Heart right ventricle (tissue), 16 donors: ENCODE results near the gene IL9. TPM values are rescaled to one million over a fixed set of nuclear protein-coding genes. Genes with fewer than 3 reads are reported as not detected.

ENCODE experiments used
- ATAC-seq, 8 donors: fragments of 200-7000 bp; cut with Tn5 transposase; one replicate each; pipeline ENCODE4 v1.9.1; 2020; ENCODE audit warnings: mild to moderate bottlenecking in 8 of 8, moderate library complexity in 8 of 8, moderate number of reproducible peaks in 1 of 8
- DNase-seq, 2 donors: peaks; one replicate each; pipeline ENCODE4 v3.0.0-alpha.2; 2020
- H3K27ac ChIP-seq, 10 donors: fragments of 200-600 bp; sonication (generic) in 2 of 10; one replicate each; pipeline versions ENCODE4 v1.5.0 to v1.8.0; 2020 to 2022; ENCODE audit warnings: mild to moderate bottlenecking in 3 of 10
- H3K27me3 ChIP-seq, 7 donors: fragments of 200-600 bp; one replicate each; pipeline ENCODE4 v1.8.0; 2021 to 2022; ENCODE audit warnings: mild to moderate bottlenecking in 2 of 7
- H3K36me3 ChIP-seq, 9 donors: fragments of 200-600 bp; sonication (generic) in 1 of 9; one replicate each; pipeline versions ENCODE4 v1.5.0 to v1.8.0; 2020 to 2022; ENCODE audit warnings: mild to moderate bottlenecking in 2 of 9
- H3K4me1 ChIP-seq, 9 donors: fragments of 200-600 bp; sonication (generic) in 1 of 9; one replicate each; pipeline versions ENCODE4 v1.5.0 to v1.8.0; 2020 to 2022; ENCODE audit warnings: mild to moderate bottlenecking in 4 of 9
- H3K4me3 ChIP-seq, 10 donors: fragments of 200-600 bp; sonication (generic) in 2 of 10; one replicate each; pipeline versions ENCODE4 v1.5.0 to v1.8.0; 2020 to 2022; ENCODE audit warnings: mild to moderate bottlenecking in 7 of 10, moderate library complexity in 2 of 10
- H3K9me3 ChIP-seq, 11 donors: fragments of 200-600 bp in 10 of 11; sonication (generic) in 2 of 11; one replicate each; pipeline versions ENCODE4 v1.5.0 to v1.8.0; 2013 to 2022; ENCODE audit warnings: mild to moderate bottlenecking in 2 of 11, control low read depth in 1 of 11, moderate library complexity in 1 of 11
- whole genome bisulfite sequencing, 2 donors: extraction: QIAGEN DNeasy Blood & Tissue Kit; methylation state at CpG; one replicate each; pipeline ENCODE4 v1.1.7; 2013; ENCODE audit warnings: inconsistent platforms in 1 of 2; 5-methylcytosine and 5-hydroxymethylcytosine counted together
- intact Hi-C, 10 donors: fragments of 100-400 bp; cut with DNase I; formaldehyde crosslinking; loops; one replicate each; pipeline versions ENCODE4 v1.11.1 to v1.14.2; 2022
- polyA plus RNA-seq, 2 donors: library from polyadenylated mRNA; stranded (reverse); fragments of 200-250 nt; gene quantifications; one replicate each; pipeline ENCODE4 v1.2.3, GENCODE V29; 2013
- total RNA-seq, 10 donors: library from RNA; stranded (reverse); fragmentation: NEBNext Ultra II Directional in 3 of 10; extraction: Animal tissue kit (Norgen Biotek cat#: 25700) in 3 of 10; gene quantifications; one replicate each; pipeline versions ENCODE4 v1.2.1 to v1.2.4, GENCODE V29; 2021 to 2023
- TF ChIP-seq, protein P1 (sequence below), 9 donors: fragments of 200-600 bp; sonication (generic) in 2 of 9; IDR thresholded peaks; one replicate each; pipeline versions ENCODE4 v1.5.0 to v1.8.0; 2021 to 2022; ENCODE audit warnings: antibody characterized with exemption in 9 of 9, mild to moderate bottlenecking in 5 of 9, moderate library complexity in 1 of 9
- donor health status: Arrhythmogenic right ventricular cardiomyopathy.
- donor health status: ischemic (EF 13 %, LVEDD 7.1; RV severe dilation, severe dysfunction).
- donor health status: healthy with polysubstance abuse.
- donor health status: DM: no; HTN: yes; CAD: no.
- donor health status: DM: no; HTN: no; CAD: no.
- donor health status: ischemic (EF 25% LVEDD 6.9; RV normal size, moderate dysfunction).
- donor health status: ischemic (EF 25% LVEDD 5.7; RV mildly dilated, moderate dysfunction).
- donor health status: healthy.
- donor health status: DM: yes; HTN: yes; CAD: no.
- donor health status: Ischemic cardiomyopathy.
- donor health status: ischemic (EF 35%, LVEDD 5.7; RV mildly dilated, moderate dysfunction).
- donor health status: nonischemic (EF 11% LVEDD 7.7; RV severe dilation, severe dysfunction).
- donor health status: DM: yes; HTN: yes; CAD: no.
- donor health status: PGD.
- donor health status: ischemic (EF 29% LVEDD 5.4; RV normal size, mild dysfunction).
- donor health status: nonischemic (EF 23%, LVEDD 6.1; RV moderate dilation, normal function).

IL9 gene
- total and polyA plus RNA-seq, 12 donors, result not detected

DNA sequence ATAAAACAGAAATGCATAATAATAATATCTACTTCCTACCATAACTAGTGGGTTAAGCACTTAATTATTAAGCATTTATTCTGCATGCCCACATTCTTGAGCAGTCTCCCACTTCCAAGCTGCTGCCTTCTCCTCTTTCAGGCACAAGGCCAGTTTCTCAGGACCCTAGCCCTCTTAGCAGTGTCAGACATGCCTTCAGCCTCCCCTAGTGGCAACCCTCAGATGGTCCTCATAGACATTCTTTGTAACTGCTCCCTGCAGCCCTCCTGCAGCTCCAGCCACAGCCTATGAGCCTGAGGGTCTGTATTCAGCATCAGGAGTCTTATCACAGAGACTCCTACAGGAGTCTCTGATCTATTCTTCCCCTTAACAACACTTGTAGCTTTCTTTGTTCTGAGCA, 3.9 kb downstream of the IL9 start:
- H3K9me3 ChIP-seq, result no peaks in the 10 kb centered on the region
- H3K4me1 ChIP-seq, result peaks cover 0 to 19% (median 4%) of the 10 kb centered on the region in 9 donors
- H3K27ac ChIP-seq, result no peak overlapping the region
- H3K27me3 ChIP-seq, result peaks cover 0 to 36% (median 10%) of the 10 kb centered on the region in 7 donors
- no peak for ATAC-seq
- intact Hi-C loops, result loop anchor here in 1 of 10 donors (2.0 kb wide), 1 partner anchor 319 kb away; no protein-coding TSS in a partner anchor
- DNase-seq, result no peak
- TF ChIP-seq, protein P1, sequence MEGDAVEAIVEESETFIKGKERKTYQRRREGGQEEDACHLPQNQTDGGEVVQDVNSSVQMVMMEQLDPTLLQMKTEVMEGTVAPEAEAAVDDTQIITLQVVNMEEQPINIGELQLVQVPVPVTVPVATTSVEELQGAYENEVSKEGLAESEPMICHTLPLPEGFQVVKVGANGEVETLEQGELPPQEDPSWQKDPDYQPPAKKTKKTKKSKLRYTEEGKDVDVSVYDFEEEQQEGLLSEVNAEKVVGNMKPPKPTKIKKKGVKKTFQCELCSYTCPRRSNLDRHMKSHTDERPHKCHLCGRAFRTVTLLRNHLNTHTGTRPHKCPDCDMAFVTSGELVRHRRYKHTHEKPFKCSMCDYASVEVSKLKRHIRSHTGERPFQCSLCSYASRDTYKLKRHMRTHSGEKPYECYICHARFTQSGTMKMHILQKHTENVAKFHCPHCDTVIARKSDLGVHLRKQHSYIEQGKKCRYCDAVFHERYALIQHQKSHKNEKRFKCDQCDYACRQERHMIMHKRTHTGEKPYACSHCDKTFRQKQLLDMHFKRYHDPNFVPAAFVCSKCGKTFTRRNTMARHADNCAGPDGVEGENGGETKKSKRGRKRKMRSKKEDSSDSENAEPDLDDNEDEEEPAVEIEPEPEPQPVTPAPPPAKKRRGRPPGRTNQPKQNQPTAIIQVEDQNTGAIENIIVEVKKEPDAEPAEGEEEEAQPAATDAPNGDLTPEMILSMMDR (IDR thresholded peaks at IDR 0.05), result no peak
- H3K4me3 ChIP-seq, result no peak overlapping the region
- H3K36me3 ChIP-seq, result no peaks in the 10 kb centered on the region

DNA sequence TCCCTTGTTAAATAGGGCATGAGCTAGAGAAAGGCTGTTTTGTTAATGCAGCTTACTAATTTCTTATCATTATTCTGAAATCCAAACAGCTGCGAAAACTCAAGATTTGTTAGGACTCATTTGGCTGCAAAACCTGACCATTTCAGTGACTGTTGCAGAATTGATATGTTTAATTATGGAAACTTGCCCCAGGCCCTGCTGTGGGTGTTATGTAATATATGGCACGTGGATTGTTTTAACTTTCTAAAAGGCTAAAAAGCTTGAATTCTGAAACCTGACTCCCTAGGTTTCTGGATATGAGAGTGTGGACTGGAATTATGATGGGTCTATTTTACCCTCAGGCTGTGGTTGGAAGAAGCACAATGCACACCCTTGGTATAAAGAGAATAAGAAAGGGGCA, 4.4 kb downstream of the IL9 start:
- intact Hi-C loops, result loop anchor here in 1 of 10 donors (2.0 kb wide), 1 partner anchor 320 kb away; no protein-coding TSS in a partner anchor
- ATAC-seq (peak in 1 of 8 donors; percentile 39), DNase-seq (no peak)
- Histone ChIP-seq H3K27me3 (peaks cover 0 to 32% (median 11%) of the 10 kb centered on the region in 7 donors), H3K4me3 (no peak overlapping the region), H3K36me3 (no peaks in the 10 kb centered on the region), H3K9me3 (no peaks in the 10 kb centered on the region), H3K27ac (no peak overlapping the region), H3K4me1 (peaks cover 0 to 19% (median 4%) of the 10 kb centered on the region in 9 donors)
- WGBS, 2 donors, result 73 to 75% methylated on average over 2 of the region's 2 CpGs
- TF ChIP-seq, protein P1 (IDR thresholded peaks at IDR 0.05), result no peak

- no peak for ATAC-seq
- 81 to 91% methylated on average over 5 of the region's 5 CpGs for WGBS, 2 donors
Measured at GRCh38 chr5:135890867-135891266, 4.8 kb downstream of the IL9 start.

GRCh38 chr5:135890296-135890695, 5.3 kb downstream of the IL9 start:
- intact Hi-C loops, result loop anchor here in 1 of 10 donors (2.0 kb wide), 1 partner anchor 321 kb away; no protein-coding TSS in a partner anchor
- H3K4me3 ChIP-seq, result no peak overlapping the region
- peaks cover 0 to 29% (median 16%) of the 10 kb centered on the region in 7 donors for H3K27me3 ChIP-seq
- DNase-seq, result no peak
- H3K36me3 ChIP-seq, result no peaks in the 10 kb centered on the region
- TF ChIP-seq, protein P1 (IDR thresholded peaks at IDR 0.05), result no peak
- peak in 3 of 8 donors; percentile 49 to 60 (median 49) for ATAC-seq
- no peaks in the 10 kb centered on the region for H3K9me3 ChIP-seq
- H3K27ac ChIP-seq, result no peak overlapping the region
- WGBS, 2 donors, result 28 to 35% methylated on average over 2 of the region's 2 CpGs
- H3K4me1 ChIP-seq, result peaks cover 0 to 19% (median 4%) of the 10 kb centered on the region in 9 donors

More at GRCh38 chr5:135890867-135891266, 4.8 kb downstream of the IL9 start:
- TF ChIP-seq, protein P1 (IDR thresholded peaks at IDR 0.05), result no peak
- H3K4me1 ChIP-seq, result peaks cover 0 to 19% (median 4%) of the 10 kb centered on the region in 9 donors
- DNase-seq, result no peak
- intact Hi-C loops, result loop anchor here in 1 of 10 donors (2.0 kb wide), 1 partner anchor 320 kb away; no protein-coding TSS in a partner anchor
- no peaks in the 10 kb centered on the region for H3K36me3 ChIP-seq
- H3K27ac ChIP-seq, result no peak overlapping the region
- no peaks in the 10 kb centered on the region for H3K9me3 ChIP-seq
- no peak overlapping the region for H3K4me3 ChIP-seq
- peaks cover 0 to 30% (median 14%) of the 10 kb centered on the region in 7 donors for H3K27me3 ChIP-seq
